ENCODE measurements around the gene C14orf119.

Gene C14orf119

DNA sequence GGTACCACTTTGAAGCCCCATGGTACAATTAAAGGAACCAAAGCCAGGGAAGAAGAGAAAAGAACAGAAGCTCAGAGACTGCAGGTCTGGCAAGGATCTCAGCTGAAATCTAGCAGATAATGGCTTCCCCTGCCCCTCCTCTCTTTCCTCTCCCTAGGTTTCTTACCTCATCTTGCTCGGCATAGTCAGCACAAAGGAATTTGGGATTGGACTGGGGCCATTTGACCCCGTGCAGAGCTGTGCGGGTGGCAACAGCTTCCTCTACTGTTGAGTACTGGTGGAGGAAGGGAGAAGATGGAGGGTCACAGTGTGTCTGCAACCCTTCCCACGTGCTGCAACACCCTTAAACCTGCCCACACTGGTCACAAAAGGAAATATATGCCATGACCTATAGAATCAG lies 33.3 kb upstream of the C14orf119 start:
- DNase-seq = no peak

DNA sequence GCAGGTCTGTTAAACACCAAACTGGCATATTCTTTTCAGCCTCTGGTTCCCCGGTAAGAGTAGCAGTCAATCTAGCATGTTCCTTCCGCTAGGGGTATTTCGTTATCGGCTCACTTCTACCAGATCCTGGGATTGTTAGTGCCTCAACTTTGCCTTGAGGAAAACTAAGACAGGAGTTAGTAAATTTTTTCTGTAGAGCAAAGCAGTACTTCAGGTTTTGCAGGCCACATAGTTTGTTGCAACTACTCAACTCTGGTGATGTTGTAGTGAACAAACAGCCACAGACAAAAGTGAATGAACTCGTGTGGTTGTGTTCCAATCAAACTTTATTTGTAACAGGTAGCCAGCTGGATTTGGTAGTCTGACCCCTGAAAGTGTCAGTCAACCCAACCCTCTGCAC lies 31.7 kb upstream of the C14orf119 start:
- DNase-seq = no peak

DNA sequence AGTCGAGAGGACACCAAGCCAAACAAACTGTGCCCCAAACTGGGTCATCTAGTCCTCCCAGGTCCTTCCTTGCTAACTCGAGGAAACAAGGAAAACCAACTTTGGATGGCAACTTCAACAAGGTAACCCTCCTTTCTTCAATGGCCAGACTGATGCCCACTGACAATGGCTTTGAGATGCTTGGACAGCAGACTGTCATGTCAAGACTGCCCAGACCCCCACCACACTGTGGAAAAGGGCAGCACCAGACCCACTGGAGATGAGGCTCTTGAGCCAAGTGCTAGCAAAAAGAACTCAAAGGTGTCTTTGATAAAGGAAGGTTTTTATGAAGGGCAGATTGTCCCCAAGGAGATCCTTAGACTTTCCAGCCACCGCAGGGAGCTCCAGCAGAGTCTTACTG lies 28.9 kb upstream of the C14orf119 start:
- DNase-seq = no peak

DNA sequence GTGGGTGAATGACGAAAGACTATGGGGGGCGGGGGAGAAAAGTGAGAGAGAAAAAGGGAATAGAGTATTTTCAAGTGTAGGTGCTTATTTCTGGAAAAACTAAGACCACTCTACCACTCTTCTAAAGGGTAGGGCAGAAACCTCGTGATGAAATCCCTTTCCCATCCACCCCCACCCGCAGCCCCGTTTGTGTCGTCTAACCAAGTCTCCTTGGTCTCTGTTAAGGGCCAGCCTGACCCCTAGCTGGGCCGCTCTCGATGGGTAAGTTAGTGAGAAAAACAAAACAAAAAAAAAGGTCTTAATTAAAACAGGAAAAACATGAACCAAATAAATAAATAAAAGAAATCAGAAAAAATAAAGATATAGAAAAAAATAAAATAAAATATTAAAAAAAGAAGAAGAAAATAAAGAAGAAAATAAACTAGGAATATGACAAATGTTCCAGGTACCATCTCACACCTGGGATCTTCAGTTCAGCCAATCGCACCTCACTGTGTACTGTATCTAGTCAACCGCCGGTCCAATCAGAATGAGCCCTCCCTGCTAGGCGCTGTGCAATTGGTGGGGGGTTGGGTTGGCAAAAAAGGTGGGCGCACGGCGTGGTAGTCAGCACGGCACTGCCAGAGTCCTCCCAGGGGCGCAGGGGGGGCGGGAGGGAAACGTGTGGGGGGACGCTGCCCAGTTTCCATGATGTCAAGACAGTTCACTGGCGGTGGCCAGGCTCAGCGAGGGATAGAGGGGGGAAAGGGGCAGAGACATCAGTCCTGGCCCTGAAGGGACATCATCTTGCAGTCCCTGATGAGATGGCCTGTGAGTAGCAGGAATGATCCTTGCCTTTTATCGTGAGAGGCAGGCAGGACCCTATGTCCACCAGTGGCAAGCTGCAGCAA lies 28.2 kb upstream of the C14orf119 start:
- DNase-seq = no peak

DNA sequence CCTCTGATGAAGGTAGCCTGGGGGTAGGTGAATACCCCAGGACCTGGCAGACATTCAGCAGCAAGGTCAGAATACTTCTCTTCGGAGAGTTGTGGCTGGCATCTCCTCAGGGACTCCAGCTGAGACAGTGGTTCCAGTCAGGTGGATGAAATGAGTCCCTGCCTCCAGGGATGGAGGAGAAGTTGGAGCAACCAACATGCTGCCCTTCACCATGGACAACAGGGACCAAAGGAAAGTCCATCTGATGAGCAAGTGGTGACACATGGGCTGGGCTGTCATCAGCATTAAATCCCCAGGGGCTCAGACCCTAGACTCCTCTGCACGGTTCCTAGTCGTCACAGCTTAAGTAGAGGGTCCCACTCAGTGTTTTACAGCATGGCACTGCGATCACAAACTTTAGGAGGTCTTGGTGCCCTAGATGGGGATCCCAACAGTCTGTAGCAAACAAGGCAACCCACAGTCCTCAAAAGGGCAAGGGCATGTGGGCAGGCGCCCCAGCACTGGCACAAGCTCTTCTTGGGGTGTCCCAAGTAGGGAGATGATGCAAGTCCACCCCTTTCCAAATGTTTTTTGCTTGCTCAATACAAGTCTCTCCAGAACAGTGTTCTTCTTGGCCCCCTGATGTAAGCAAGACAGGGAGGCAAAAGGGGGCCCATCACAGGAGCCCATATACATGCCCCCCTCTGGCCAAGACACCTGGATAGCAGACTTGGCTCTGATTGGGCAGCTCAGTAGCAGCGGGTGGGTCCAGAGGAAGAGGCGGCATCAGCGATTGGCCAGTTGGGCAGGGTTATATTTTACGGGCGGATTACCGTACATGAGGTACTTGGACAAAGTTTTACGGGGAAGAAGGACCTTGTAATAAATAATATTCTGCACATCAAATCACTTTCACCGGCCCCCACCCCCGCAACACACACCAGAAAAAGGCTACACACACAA lies 27.2 kb upstream of the C14orf119 start:
- no peak for DNase-seq

DNA sequence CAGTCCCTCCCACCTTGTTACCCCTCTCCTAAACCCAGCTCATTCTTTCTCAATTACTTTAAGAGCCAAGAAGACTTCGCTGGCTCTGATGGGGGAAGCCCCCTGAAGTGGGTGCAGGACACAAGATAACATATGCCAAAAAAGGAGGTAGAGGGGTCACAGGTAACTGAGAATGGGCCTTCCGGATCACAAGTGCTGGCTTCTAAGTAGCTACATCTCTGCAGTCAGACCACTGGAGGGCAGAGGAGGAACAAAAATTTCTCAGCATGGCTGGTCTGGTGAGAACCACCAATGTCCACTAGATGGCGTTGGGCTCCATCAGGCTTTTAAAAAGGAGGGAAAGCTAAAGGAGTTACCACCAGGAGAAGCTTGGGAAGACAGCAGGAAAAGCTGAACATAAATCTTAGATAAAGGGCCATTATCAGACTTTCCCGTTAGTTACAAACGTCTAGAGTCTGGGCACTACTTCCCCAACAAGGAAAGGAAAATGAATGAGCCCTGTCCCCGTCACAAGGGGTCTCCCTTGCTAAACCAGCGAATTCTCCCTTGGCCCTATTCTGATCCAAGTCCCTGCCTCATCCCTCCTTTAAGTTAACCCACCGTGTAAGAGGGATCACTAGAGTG lies 26.4 kb upstream of the C14orf119 start:
- peak; percentile 78 for DNase-seq

DNA sequence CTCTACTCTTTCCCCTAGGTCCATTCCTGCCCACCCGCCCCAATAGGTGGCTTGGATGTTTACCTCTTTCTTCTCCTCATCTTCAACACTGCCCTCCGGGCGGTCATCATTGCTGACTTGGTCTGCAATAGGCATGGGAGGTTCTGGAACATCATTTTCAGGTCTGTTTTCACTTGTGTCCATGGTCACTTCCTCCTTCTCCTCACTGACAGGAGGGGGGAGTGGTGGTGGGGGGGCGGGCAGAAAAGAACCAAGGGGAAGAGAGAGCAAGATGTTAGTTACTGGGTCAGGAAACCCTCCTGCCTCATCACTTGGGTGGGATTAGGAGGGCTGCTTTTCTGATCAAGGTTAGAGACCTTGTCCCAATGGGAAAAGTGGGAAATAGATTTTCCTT lies 25.9 kb upstream of the C14orf119 start:
- no peak for DNase-seq

DNA sequence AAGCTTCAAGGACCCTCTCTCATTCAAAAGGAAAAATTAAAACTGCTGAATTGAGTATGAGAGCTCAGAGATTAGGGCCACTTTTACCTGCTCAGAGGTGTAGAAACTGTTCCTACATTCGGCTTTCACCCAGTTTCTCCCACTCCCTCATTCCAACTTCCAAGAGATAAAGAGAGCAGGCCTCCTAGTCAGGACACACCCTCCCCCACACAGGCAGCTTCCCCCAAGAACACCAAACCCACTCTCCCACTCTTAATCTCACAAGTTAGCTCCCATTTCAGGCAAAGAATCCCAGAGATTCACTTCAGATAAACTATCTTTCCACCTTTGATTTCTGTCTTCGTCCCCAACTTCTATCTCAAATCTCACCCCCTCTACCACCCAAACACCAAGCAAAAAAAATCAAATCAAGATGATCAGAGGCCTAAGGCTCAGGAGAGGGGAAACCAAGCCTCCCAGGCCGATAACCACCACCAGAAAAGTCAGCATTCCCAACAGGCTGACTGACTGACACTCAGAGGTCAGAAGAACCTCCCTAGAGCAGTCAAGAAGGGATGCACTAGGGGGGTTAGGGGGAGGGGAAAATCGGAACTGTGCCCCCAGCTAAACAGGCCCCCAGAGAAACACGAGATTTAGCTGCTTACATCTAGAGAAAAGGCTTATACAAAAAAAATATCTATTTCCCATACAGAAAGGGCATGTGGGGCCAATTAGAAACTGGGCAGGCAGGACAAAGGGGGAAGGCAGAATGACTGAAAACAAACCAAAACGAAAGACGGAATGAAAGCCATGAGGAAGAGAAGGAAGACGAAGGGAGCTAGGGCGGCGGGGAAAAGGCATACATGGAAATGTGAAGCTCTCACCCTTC lies 24.8 kb upstream of the C14orf119 start:
- DNase-seq = no peak

DNA sequence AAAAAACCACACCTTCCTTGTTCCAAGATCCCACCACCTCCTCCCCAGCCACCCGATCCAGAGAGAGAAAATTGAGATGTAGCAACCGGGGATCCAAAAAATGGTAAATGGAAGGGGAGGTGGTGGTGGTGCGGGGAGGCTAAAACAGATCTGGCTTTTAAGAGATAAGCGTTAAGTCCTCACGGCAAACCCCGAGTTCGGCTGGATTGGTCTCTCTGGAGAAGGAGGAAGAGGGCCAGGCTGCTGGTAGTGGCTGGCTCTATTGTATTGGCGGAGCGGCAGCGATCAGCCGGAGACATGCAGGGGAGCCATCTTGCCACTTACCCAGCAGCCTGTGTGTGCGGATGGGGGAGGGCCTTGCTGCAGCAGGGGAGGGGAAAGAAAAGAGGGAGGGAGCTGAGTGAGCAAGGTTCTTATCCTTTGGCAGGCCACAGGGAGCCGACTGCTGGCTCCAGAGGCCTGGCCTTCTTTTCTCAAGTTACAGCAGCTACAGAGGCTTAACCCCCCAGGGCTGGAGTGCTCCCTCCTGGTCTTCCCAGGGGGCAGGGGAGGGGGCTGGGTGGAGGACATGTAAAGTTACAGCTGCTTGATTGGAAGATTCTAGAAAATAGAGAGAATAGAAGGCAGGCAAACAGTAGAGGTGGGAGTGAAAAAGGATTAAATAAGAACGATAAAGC lies 23.9 kb upstream of the C14orf119 start:
- DNase-seq = peak; percentile 77

DNA sequence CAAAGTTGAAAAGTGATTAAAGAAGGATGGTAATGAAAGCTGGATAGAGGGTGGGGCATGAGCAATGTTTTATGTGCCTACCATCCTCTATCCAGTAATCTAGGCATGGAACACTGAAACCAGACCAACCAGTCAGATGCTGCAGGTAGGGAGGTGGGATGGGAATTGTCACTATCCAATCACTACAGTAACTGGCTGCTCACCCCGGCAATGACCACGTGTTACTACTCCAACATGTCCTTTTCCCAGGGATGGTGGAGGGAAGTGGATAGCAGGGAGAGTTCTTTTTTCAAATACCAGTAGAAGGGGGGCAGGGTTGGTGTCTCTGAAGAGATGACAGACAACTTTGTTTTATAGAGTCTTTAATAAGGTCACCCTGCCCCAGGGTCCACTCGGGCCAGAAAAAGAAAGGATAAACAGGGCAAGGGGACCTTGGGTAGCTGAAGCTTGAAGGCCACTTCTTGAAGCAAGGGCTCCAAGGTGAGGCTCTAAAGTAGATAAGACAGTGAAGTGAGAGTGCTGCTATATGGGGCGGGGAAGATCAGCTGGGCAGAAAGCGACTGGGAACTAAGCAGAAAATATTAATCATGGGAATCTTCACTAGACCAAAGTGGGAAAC lies 23.3 kb upstream of the C14orf119 start:
- no peak for DNase-seq

DNA sequence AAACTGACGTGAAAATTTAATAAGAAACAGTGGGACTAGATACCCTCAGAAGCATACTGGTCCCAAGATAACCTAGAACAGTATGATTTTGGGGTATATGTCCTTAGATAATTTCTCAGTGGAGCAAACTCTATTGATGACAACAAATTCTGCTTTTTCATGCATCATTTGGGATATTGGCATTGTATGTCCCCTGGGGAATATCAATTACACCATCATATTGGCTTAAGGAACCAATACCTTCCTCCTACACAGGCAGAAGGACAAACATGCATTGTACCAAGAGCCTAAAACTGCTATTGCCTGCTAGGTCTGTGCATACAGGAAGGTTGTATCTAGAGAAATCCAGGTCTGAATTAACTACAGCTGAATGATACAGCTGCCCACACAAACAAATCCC lies 20.4 kb upstream of the C14orf119 start:
- DNase-seq = no peak

DNA sequence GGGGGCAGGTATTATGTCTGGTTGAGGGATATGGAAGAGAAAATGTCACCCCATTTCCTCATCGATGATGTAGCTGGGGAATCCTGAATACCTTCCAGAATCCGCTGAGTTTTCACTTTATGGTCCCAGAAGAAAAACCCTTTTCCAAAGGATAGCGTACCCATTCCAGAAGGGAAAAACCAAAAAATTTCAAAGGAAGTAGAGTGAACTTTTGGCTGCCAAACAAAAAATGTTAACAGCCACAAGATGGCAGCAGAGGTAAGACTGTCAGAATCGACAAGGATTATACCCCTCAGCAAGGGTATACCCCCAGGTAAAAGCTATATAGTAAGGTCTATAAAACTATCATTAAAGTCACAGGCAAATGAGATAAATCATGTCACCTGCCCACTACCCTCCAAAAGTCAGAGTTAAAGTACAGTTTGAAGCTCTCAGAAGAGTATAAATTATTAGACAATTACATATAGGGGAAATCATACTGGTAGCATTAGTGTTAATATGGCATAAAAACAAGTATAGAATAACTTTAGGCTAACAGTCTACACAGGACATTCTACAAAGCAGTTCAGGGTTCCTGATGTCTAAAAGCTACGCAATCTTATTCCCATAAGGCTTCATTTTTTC lies 18.4 kb upstream of the C14orf119 start:
- DNase-seq = peak; percentile 54

DNA sequence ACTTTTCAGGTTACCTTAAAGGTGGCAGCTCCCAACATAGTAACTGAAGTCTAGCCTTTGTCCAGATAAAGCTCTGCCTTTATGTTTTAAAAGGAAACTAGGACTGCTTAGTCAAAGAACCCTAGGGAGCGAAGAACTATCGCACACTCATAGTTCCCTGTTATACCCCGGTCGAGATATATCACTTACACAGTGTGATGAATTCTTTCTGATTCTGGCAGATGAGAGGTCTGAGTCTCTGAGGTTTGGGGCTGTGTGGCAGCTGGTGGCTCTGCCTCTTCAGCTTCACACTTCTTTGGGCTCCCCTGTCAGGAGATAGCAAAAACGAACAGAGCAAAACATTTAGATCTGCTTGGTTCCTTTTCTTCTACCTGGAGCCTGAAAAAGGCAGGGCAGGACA lies 17.3 kb upstream of the C14orf119 start:
- DNase-seq = no peak

DNA sequence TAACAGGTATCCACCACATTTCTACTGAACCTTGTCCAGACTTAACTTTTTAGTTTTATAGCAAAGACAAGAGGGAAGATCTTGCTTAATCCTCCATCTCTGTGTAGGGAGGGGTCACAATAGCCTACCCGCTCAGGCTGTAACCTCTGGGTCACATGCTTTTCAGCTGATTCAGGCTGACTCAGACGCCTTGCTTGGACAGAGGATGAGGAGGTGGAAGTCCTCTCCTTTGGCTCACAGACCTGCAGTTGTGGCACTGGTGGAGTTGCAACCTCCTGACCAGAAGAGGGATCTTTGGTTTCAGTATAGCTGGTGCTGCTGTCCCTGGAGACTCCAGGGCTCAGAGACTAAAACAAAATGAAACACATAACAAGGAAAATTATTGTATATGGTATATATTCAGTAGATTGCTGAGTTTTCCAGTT lies 16.6 kb upstream of the C14orf119 start:
- DNase-seq = no peak

DNA sequence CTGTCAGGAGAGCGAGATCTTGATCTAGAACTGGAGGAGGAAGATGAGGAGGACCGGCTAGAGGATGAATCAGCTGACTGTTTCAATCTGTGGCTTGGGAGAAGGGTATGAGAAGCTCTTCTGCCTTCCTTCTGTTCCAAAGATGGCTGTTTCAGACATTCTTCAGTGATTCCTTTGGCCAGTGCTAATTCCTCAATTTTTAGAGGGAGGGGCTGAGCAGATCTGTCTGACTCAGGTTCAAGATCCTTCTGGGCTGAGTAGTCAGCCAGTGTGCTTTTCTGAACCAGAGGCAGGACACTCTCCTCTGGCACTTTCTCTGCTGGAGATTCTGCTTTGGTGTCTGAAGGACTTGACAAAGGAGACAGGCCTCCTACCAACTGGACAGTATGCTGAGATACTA lies 15.6 kb upstream of the C14orf119 start:
- DNase-seq = no peak

DNA sequence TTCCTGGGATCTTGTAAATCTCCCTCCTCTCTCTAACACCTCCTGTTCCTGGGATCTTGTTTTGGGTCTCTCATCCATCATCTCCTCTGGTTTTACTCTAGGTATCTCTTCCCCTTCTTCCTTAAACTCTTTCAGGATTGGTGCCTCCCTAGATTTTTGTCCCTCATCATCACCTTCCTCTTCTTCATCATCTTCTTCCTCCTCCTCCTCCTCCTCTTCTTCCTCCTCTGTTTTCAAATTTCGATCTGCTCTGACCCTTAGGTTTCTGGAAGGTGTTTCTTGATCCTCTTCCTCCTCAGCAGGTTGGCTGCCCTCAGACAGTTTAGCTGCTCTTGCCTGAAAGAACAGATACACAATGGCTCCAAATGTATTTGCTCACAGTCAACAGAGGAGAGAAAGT lies 14.8 kb upstream of the C14orf119 start:
- no peak for DNase-seq

DNA sequence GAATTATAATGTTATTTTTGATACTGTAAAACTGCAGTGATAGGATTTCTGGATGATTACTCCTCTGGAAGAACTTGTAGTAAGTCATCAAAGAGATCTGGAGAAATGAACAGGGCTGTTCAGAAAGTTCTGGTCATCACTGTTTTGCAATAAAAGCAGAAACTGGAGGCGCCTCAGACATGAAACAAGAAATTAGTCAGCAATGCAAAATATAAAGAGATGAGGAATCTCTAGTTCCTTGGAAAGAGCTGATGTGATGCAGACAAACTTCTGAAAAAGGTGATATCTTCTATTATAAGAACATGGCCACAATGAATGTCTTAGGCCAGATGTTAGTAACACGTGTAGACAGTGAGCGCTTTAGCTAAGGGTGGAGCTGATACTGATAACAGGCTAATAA lies 9.8 kb upstream of the C14orf119 start:
- no peak for DNase-seq

DNA sequence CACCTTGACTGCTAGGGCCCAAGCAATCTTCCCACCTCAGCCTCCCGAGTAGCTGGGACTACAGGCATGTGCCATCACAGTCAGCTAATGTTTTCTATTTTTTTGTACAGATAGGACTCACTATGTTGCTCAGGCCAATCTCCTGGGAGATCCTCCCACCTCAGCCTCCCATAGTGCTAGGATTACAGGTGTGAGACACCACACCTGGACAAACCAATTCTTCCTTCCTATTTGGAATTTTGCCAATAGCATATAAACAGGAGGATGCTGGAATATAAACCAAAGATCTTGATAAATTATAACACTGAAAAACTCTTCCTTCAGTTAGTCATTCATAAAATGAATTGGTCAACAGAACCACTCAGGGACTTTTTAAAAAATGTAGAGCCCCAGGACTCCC lies 8.7 kb upstream of the C14orf119 start:
- no peak for DNase-seq

DNA sequence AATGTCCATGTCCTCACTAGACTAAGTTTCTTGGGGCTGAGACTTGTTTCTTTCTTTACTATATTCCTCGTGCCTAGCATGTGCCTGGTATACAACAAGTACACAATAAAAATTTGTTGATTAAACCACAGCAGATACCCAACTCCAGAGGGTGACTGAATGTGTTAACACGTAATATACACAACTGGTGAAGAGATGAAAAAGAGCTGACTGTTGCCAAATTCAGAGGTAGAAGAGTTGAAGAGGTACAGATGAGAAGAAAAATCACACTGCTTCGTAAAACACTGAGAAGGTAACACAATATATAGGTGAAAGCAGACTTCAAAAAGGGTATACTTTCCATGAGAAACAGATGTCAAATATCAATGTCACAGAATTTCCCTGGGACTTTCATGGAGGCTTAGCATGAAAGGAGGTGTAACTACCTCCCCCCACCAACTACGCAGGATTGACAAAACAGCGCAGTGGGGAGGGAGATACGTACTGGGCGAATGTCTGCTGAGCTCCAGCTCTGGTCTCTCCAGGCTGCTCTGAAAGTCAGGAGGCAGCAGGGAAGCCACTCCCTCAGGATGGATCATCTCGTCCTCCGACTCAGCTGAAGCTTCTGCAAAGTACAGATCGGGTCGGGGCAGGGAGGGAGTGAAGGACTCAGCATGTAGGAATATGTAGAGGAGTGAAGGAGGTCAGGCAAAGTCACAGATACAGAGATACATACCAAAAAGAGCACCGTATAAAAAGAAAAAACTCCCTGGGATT lies 5.6 kb upstream of the C14orf119 start:
- DNase-seq = no peak

DNA sequence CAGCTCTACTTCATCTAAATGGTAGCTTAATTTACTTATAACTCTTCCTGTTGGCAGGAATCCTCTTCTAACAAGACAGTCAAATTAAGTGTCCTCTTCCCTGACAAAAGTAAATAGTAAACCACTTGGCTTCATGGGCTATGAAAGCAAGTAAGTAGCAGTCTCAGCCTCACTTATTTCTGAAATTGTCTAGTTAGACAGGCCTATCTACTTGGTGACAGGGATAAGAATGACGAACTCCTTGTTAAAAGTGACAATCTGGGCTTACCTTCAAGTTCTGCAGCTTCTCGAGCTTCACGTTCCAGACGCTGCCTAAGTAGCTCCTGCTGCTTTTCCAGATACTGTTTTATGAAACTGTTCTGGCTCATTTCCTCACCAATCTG lies 5.1 kb upstream of the C14orf119 start:
- no peak for DNase-seq
